HEK293T (cell line): ENCODE results near the gene SPPL2A.

Source experiments
- CTCF ChIA-PET: fragments of 350-600 bp; formaldehyde crosslinking; extraction: SDS; loops from one replicate; lab custom pipeline; 2021; ENCODE audit warnings: antibody characterized with exemption, inconsistent platforms; lab: Yijun Ruan, JAX
- POLR2A ChIA-PET: fragments of 350-600 bp; formaldehyde crosslinking; extraction: SDS; loops from one replicate; lab custom pipeline; 2020; ENCODE audit warnings: antibody characterized with exemption, inconsistent platforms; lab: Yijun Ruan, JAX
- DNase-seq: peaks from one replicate; pipeline ENCODE4 v3.0.0; 2012; ENCODE audit warnings: mixed read lengths; ENCODE audit errors: extremely low spot score
- ARNT ChIP-seq: fragments of 450-650 bp; IDR thresholded peaks from 2 replicates; pipeline ENCODE4 v1.6.1; 2017; ENCODE audit warnings: mild to moderate bottlenecking
- BHLHE40 ChIP-seq: fragments of 450-650 bp; IDR thresholded peaks from 2 replicates; pipeline ENCODE4 v1.6.1; 2016; ENCODE audit warnings: mild to moderate bottlenecking, moderate library complexity, borderline replicate concordance
- CTBP1 ChIP-seq: fragments of 450-650 bp; IDR thresholded peaks from 2 replicates; pipeline ENCODE4 v1.6.1; 2016; ENCODE audit warnings: borderline replicate concordance
- ELF4 ChIP-seq: fragments of 450-650 bp; IDR thresholded peaks from 2 replicates; pipeline ENCODE4 v1.6.1; 2017; ENCODE audit warnings: antibody characterized with exemption
- FOXA1 ChIP-seq: fragments of 450-650 bp; IDR thresholded peaks from 2 replicates; pipeline ENCODE4 v1.6.1; 2016; ENCODE audit warnings: mild to moderate bottlenecking
- FOXK2 ChIP-seq: fragments of 450-650 bp; IDR thresholded peaks from 2 replicates; pipeline ENCODE4 v1.6.1; 2016; ENCODE audit warnings: mild to moderate bottlenecking
- FOXM1 ChIP-seq: fragments of 450-650 bp; IDR thresholded peaks from 2 replicates; pipeline ENCODE4 v1.6.1; 2017; ENCODE audit warnings: mild to moderate bottlenecking, borderline replicate concordance
- HDGF ChIP-seq: fragments of 450-650 bp; IDR thresholded peaks from 2 replicates; pipeline ENCODE4 v1.6.1; 2017; ENCODE audit warnings: antibody characterized with exemption, borderline replicate concordance
- L3MBTL2 ChIP-seq: fragments of 450-650 bp; conservative IDR thresholded peaks from 2 replicates; pipeline ENCODE4 v1.6.1; 2016; ENCODE audit warnings: mild to moderate bottlenecking
- LEF1 ChIP-seq: fragments of 450-650 bp; IDR thresholded peaks from 2 replicates; pipeline ENCODE4 v1.6.1; 2017; ENCODE audit warnings: mild to moderate bottlenecking, borderline replicate concordance
- NFRKB ChIP-seq: fragments of 450-650 bp; IDR thresholded peaks from 2 replicates; pipeline ENCODE4 v1.6.1; 2016; ENCODE audit warnings: mild to moderate bottlenecking, moderate library complexity
- PKNOX1 ChIP-seq: fragments of 450-650 bp; IDR thresholded peaks from 2 replicates; pipeline ENCODE4 v1.6.1; 2016
- SP1 ChIP-seq: fragments of 450-650 bp; IDR thresholded peaks from 2 replicates; pipeline ENCODE4 v1.6.1; 2017
- SUZ12 ChIP-seq: fragments of 450-650 bp; IDR thresholded peaks from 2 replicates; pipeline ENCODE4 v1.6.1; 2016; ENCODE audit warnings: mild to moderate bottlenecking
- TARDBP ChIP-seq: fragments of 450-650 bp; IDR thresholded peaks from 2 replicates; pipeline ENCODE4 v1.6.1; 2016
- ZNF384 ChIP-seq: fragments of 450-650 bp; IDR thresholded peaks from 2 replicates; pipeline ENCODE4 v1.6.1; 2016

Gene SPPL2A

GRCh38 chr15:50786871-50787270 is 21.4 kb upstream of the SPPL2A start:
- ChIA-PET CTCF (interaction anchor here (0.9 kb wide), 1 partner anchor 15 kb away, joined by 3 read pairs; no protein-coding TSS in a partner anchor), POLR2A (no interaction called here)
- TF ChIP-seq SP1 (no peak), HDGF (no peak), CTBP1 (no peak), NFRKB (no peak), FOXM1 (no peak), BHLHE40 (no peak), TARDBP (no peak), ARNT (no peak), FOXA1 (no peak), PKNOX1 (no peak), ZNF384 (no peak), SUZ12 (no peak), FOXK2 (no peak), ELF4 (no peak)
- DNase-seq = no peak

DNA sequence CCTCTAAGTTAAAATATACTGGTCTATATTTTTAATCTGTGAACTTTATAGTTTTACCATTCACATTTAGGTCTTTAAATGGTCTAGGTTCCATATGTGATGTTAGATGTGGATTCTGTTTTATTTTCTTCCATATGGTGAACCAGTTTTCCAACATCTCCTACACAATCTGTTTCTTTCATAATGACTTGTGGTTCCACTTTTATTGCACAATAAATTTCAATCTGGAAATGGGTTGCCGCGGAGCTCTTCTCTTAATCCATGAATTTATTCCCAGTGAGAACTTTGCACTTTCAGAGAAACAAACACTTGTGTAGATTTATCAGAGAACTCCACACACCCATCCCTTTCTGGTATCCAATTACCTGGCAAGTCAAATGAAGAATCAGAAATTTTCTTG is 20.9 kb upstream of the SPPL2A start:
- ChIA-PET CTCF (interaction anchor here (0.9 kb wide), 1 partner anchor 15 kb away, joined by 3 read pairs; no protein-coding TSS in a partner anchor), POLR2A (no interaction called here)
- no peak for TF ChIP-seq L3MBTL2
- TF ChIP-seq BHLHE40 = no peak
- no peak for TF ChIP-seq ELF4
- no peak for TF ChIP-seq CTBP1
- TF ChIP-seq FOXM1 = no peak
- no peak for TF ChIP-seq SP1
- no peak for DNase-seq

DNA sequence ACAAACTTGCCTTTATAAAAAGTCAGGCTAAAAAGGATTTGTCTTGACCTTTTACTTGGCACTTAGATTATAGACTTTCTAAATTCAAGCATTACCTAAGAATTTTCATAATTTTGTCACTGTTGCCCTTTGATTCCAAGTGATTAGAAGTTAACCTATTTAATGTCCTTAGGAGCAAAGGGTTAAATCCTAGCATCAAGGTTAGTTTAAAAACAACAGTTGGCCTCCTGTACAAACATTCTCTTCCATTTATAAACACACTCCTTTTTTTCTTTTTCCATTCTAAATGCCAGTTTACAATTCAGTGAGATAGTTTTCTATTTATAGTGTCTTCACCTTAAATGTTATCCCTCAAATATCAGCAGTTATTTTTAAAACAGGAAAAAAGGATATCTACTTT is 18.4 kb upstream of the SPPL2A start:
- no peak for DNase-seq
- CTCF ChIA-PET = no interaction called here
- TF ChIP-seq PKNOX1 = no peak
- TF ChIP-seq ZNF384 = no peak
- no peak for TF ChIP-seq L3MBTL2
- TF ChIP-seq FOXA1 = no peak
- TF ChIP-seq ARNT = no peak
- TF ChIP-seq FOXM1 = no peak
- TF ChIP-seq ELF4 = no peak
- POLR2A ChIA-PET = no interaction called here

- TF ChIP-seq FOXK2 (no peak), SUZ12 (no peak), CTBP1 (no peak)
- CTCF ChIA-PET = no interaction called here
- DNase-seq = no peak
- POLR2A ChIA-PET = interaction anchor here (0.5 kb wide), 1 partner anchor 12 kb away, joined by 4 read pairs; no protein-coding TSS in a partner anchor
Measured at GRCh38 chr15:50783411-50783810, 17.9 kb upstream of the SPPL2A start.

GRCh38 chr15:50778086-50778485 is 12.6 kb upstream of the SPPL2A start:
- POLR2A ChIA-PET = interaction anchor here (1.6 kb wide), 1 partner anchor 13 kb away, joined by 3 read pairs; the partner anchor contains the start of gene SPPL2A
- TF ChIP-seq TARDBP = no peak
- TF ChIP-seq FOXK2 = no peak
- no peak for TF ChIP-seq ARNT
- TF ChIP-seq CTBP1 = no peak
- TF ChIP-seq ELF4 = no peak
- TF ChIP-seq L3MBTL2 = no peak
- TF ChIP-seq SP1 = no peak
- no peak for TF ChIP-seq FOXA1
- TF ChIP-seq NFRKB = no peak
- no peak for TF ChIP-seq BHLHE40
- TF ChIP-seq FOXM1 = no peak
- DNase-seq = no peak
- CTCF ChIA-PET = no interaction called here

GRCh38 chr15:50777042-50777441 is 11.5 kb upstream of the SPPL2A start:
- CTCF ChIA-PET = no interaction called here
- TF ChIP-seq PKNOX1 (no peak), L3MBTL2 (no peak), FOXM1 (no peak), ELF4 (no peak)
- POLR2A ChIA-PET = no interaction called here
- DNase-seq = no peak

DNA sequence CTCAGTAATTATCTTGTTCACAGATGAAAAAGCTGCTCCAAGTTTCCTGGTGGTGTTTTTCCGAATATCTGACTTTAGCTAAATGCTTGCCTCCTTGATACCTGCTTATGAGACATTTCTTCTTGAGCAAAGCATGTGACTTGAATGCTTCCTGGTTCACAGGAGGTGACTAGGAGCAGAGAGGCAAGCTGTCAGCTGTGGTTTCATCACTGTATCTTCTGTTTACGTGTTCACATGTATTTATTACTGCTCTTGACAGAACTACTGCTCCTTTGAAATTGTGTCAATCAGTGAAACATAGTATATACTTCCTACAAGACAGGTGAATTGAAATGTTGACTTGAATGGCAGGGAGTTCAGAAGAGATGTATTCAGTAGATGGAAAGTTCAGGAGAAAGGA is 8.9 kb upstream of the SPPL2A start:
- DNase-seq = no peak
- ChIA-PET POLR2A (no interaction called here), CTCF (no interaction called here)
- TF ChIP-seq CTBP1 = no peak

- DNase-seq = no peak
- no peak for TF ChIP-seq NFRKB
- no peak for TF ChIP-seq TARDBP
- no peak for TF ChIP-seq HDGF
- no peak for TF ChIP-seq SP1
- TF ChIP-seq L3MBTL2 = no peak
- TF ChIP-seq BHLHE40 = no peak
- no peak for TF ChIP-seq SUZ12
- TF ChIP-seq PKNOX1 = no peak
- no peak for TF ChIP-seq ARNT
- TF ChIP-seq ELF4 = no peak
- TF ChIP-seq FOXK2 = no peak
- TF ChIP-seq LEF1 = no peak
- no peak for TF ChIP-seq FOXA1
- TF ChIP-seq FOXM1 = no peak
- no peak for TF ChIP-seq CTBP1
- no peak for TF ChIP-seq ZNF384
- ChIA-PET CTCF (no interaction called here), POLR2A (no interaction called here)
Measured at GRCh38 chr15:50773389-50773788, 7.9 kb upstream of the SPPL2A start.
